Measurements from ENCODE around the gene PROCR. TPM values are rescaled to one million over a fixed set of nuclear protein-coding genes. Genes with fewer than 3 reads are reported as not detected.

PROCR gene
- 0.30 TPM in 1 of 2 replicates, not detected in the other for polyA plus RNA-seq
- polyA minus RNA-seq, result not detected in 2 replicates

DNA sequence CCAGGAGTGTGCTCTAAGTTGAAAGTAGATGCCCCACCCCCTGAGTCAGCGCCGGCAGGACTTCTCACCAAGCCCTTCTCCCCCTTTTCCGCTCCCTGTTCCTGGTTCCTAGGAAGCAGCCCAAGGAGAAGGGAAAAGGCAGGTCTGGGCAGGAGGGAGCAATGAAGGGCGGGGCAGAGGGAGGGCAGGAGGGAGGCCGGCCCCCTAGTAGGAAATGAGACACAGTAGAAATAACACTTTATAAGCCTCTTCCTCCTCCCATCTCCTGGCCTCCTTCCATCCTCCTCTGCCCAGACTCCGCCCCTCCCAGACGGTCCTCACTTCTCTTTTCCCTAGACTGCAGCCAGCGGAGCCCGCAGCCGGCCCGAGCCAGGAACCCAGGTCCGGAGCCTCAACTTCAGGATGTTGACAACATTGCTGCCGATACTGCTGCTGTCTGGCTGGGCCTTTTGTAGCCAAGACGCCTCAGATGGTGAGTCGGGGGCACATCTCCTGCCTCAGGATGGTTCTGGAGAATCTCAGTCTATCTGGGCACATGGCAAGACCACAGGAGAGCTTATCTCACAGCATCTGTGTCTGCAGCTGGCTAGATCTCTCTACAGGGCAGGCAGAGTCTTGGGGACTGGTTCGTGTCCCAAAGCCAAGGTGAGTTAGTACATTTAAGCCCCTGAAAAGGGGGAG lies at the start of gene PROCR:
Gene PROCR (plus strand): TSS at position 320 of the 681 bp plus-strand sequence. CDS start 83 bp downstream, at position 403.
- Histone ChIP-seq H3K9me2 (ENCODE audit: insufficient read depth, low read length) (no peaks in the 10 kb centered on the region), H3K79me2 (replicated peaks; ENCODE audit: insufficient read depth, low read length) (no peaks in the 10 kb centered on the region), H3K27ac (ENCODE audit: low read length) (no peak within 1 kb of the TSS), H2AFZ (ENCODE audit: low read depth, low read length) (no peak within 1 kb of the TSS), H3F3A (ENCODE audit: insufficient read depth, low read length, poor library complexity, severe bottlenecking) (no peaks in the 10 kb centered on the region), H3K4me3 (ENCODE audit: low read length) (no peak within 1 kb of the TSS), H3K9ac (ENCODE audit: low read length) (no peak within 1 kb of the TSS), H4K20me1 (ENCODE audit: insufficient read depth) (no peaks in the 10 kb centered on the region), H3K36me3 (ENCODE audit: insufficient read depth, low read length) (no peaks in the 10 kb centered on the region), H3K4me2 (ENCODE audit: low read length) (no peak within 1 kb of the TSS), H3K9me3 (ENCODE audit: low read length) (no peaks in the 10 kb centered on the region), H3K27me3 (ENCODE audit: insufficient read depth, low read depth, low read length) (no peaks in the 10 kb centered on the region)
- TF ChIP-seq, protein P1, sequence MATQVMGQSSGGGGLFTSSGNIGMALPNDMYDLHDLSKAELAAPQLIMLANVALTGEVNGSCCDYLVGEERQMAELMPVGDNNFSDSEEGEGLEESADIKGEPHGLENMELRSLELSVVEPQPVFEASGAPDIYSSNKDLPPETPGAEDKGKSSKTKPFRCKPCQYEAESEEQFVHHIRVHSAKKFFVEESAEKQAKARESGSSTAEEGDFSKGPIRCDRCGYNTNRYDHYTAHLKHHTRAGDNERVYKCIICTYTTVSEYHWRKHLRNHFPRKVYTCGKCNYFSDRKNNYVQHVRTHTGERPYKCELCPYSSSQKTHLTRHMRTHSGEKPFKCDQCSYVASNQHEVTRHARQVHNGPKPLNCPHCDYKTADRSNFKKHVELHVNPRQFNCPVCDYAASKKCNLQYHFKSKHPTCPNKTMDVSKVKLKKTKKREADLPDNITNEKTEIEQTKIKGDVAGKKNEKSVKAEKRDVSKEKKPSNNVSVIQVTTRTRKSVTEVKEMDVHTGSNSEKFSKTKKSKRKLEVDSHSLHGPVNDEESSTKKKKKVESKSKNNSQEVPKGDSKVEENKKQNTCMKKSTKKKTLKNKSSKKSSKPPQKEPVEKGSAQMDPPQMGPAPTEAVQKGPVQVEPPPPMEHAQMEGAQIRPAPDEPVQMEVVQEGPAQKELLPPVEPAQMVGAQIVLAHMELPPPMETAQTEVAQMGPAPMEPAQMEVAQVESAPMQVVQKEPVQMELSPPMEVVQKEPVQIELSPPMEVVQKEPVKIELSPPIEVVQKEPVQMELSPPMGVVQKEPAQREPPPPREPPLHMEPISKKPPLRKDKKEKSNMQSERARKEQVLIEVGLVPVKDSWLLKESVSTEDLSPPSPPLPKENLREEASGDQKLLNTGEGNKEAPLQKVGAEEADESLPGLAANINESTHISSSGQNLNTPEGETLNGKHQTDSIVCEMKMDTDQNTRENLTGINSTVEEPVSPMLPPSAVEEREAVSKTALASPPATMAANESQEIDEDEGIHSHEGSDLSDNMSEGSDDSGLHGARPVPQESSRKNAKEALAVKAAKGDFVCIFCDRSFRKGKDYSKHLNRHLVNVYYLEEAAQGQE (IDR thresholded peaks at IDR 0.05; ENCODE audit: borderline replicate concordance), result no peak
- TF ChIP-seq, protein P2, sequence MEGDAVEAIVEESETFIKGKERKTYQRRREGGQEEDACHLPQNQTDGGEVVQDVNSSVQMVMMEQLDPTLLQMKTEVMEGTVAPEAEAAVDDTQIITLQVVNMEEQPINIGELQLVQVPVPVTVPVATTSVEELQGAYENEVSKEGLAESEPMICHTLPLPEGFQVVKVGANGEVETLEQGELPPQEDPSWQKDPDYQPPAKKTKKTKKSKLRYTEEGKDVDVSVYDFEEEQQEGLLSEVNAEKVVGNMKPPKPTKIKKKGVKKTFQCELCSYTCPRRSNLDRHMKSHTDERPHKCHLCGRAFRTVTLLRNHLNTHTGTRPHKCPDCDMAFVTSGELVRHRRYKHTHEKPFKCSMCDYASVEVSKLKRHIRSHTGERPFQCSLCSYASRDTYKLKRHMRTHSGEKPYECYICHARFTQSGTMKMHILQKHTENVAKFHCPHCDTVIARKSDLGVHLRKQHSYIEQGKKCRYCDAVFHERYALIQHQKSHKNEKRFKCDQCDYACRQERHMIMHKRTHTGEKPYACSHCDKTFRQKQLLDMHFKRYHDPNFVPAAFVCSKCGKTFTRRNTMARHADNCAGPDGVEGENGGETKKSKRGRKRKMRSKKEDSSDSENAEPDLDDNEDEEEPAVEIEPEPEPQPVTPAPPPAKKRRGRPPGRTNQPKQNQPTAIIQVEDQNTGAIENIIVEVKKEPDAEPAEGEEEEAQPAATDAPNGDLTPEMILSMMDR (IDR thresholded peaks at IDR 0.05; ENCODE audit: poor library complexity, severe bottlenecking), result no peak
- TF ChIP-seq EP300 (conservative IDR thresholded peaks at IDR 0.05; ENCODE audit: poor library complexity, severe bottlenecking) (no peak), TAF1 (IDR thresholded peaks at IDR 0.05; ENCODE audit: low read depth) (no peak)

DNA sequence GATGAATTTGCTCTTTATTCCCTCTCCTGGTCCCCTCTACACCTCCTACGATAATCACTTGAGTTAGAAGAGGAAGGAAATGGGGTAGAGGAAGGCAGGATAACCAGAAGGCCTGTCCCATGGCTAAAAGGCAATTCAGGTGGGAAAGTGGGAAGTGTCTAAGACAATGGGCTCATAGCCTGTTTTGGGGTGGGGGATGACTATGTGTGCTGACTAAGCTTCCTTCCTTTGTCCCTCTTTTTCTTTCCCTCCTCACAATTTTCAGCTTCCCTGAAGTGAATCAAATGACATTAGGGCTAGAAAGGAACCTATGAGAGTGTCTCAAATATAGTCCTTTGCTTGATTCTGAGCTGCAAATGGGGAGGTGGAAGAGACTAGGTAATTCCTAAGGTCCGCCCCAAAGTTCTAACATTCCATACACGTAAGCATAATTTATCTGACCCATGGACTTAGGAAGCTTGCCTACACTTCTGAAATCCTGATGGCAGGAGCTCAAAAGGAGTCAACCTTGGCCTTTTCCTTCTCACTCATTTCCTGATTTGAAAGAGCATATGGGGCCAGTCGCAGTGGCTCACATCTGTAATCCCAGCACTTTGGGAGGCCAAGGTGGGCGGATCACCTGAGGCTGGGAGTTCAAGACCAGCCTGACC lies 49.0 kb upstream of the PROCR start:
- Histone ChIP-seq H3K9me2 (ENCODE audit: insufficient read depth, low read length) (no peaks in the 10 kb centered on the region), H3K4me2 (ENCODE audit: low read length) (no peak overlapping the region), H3K79me2 (replicated peaks; ENCODE audit: insufficient read depth, low read length) (no peaks in the 10 kb centered on the region), H3K9ac (ENCODE audit: low read length) (no peak overlapping the region), H3K27ac (ENCODE audit: low read length) (no peak overlapping the region), H3K4me3 (ENCODE audit: low read length) (no peak overlapping the region), H3F3A (ENCODE audit: insufficient read depth, low read length, poor library complexity, severe bottlenecking) (no peaks in the 10 kb centered on the region), H3K27me3 (ENCODE audit: insufficient read depth, low read depth, low read length) (no peaks in the 10 kb centered on the region), H3K36me3 (ENCODE audit: insufficient read depth, low read length) (peaks cover 7% of the 10 kb centered on the region), H3K9me3 (ENCODE audit: low read length) (no peaks in the 10 kb centered on the region), H4K20me1 (ENCODE audit: insufficient read depth) (no peaks in the 10 kb centered on the region), H2AFZ (ENCODE audit: low read depth, low read length) (no peak overlapping the region)
- TF ChIP-seq POLR2AphosphoS5 (IDR thresholded peaks at IDR 0.05), result no peak
- TF ChIP-seq, protein P2 (IDR thresholded peaks at IDR 0.05; ENCODE audit: poor library complexity, severe bottlenecking), result no peak
- no peak for TF ChIP-seq TAF1 (IDR thresholded peaks at IDR 0.05; ENCODE audit: low read depth)
- TF ChIP-seq, protein P1 (IDR thresholded peaks at IDR 0.05; ENCODE audit: borderline replicate concordance), result no peak
- TF ChIP-seq RAD21 (conservative IDR thresholded peaks at IDR 0.05), result no peak
- no peak for TF ChIP-seq SMC3 (conservative IDR thresholded peaks at IDR 0.05; ENCODE audit: poor library complexity)
- no peak for TF ChIP-seq EZH2 (IDR thresholded peaks at IDR 0.05; ENCODE audit: borderline replicate concordance, insufficient read depth, low read length, poor library complexity, severe bottlenecking)
- TF ChIP-seq EP300 (conservative IDR thresholded peaks at IDR 0.05; ENCODE audit: poor library complexity, severe bottlenecking), result no peak
- TF ChIP-seq MXI1 (conservative IDR thresholded peaks at IDR 0.05; ENCODE audit: poor library complexity, severe bottlenecking), result no peak

Measured in neural cell (in vitro differentiated cells).